GM21737 (cell line): ENCODE results near the gene RSPH6A.

Experiments
- ATAC-seq: cut with Tn5 transposase; IDR thresholded peaks from one replicate; pipeline ENCODE4 v1.9.1; 2021; ENCODE audit warnings: mild to moderate bottlenecking, moderate library complexity; ENCODE audit not compliant: unreplicated experiment

The RSPH6A gene

DNA sequence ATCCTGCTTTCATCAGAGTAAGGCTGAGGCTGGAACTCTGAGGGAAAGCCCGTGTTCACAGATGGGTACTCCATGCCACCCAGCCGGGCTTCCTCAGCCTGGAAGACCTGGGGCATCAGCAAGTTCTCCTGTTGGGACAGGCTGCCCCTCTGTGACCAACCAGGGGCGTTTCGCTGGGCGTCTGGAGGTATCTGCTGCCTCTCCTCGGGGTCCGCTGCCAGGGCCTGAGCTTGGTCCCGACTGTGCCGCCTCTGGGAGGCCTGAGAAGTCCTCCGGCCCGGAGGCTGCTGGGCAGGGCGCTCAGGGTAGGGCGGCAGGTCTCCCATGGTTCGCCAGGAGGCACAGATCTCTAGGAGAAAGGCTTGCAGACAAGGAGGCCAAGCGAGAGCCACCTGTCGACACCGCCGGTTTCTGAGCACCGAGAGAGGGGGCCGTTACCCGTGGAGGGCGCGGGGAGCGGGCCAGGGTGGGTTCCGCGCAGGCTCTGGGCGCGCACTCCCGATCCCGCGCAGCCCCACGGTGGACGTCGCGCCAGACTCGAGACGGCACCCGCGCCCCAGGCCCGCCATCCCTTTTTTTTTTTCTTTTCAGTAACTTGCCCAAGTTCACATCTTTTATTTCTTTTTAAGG, at the start of gene RSPH6A:
Gene RSPH6A (minus strand): TSS at position 458 of the 630 bp plus-strand sequence. CDS start 132 bp downstream, at position 326.
- ATAC-seq: no peak

DNA sequence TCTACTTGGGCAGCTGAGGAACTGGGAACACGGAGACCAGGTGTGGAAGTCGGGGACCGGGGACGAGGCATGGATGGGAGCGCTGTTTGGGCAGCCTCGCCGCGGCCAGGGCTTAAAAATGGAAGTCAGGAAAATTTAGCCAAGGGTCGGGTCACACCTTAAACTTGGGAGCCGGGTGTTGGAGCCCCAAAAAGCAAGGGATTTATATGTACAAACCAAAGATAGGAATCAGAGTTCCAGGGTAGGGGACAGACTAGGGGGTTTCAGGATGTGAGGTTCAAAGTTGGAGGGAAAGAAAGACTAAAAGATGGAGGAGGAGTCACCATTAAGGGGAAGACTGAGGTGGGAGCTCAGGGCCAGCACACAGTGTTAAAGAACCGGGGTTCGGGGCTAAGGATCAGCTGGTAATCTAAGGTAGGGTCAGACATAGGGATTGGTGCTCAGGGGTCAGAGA, 49.5 kb upstream of the RSPH6A start:
- no peak for ATAC-seq

DNA sequence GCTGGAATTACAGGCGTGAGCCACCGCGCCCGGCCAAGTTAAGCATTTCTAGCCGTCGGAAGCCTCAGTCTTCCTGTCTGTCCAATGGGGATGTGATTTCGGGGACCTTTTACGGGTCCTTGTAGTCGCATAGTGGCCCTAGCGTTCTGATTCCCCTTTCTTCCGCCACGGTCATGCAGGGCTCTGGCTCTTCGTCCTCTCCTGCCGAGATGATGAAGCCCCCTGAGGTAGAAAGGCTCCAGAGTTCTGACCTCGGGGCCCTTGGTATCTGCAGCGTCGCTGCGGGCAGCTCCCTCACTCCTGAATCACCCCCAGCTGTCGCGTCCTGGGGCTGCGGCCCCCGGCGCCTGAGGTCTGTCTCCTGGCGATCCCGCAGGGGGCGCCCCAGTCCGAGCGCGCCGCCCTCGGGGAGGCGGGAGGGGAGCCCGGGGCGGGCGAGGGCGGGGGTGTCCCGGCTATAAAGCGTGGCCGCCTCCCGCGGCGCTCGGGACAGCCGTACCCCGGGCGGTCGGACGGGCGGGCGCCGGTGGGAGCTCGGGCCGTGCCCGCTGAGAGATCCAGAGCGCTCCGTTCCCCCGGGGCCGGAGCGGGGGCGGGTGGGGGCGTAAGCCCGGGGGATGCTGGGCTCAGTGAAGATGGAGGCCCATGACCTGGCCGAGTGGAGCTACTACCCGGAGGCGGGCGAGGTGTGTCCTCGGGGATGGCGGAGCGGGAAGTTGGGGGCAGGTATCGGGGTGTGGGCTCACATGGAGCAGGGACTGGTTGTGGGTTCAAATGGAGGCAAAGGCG, 48.9 kb upstream of the RSPH6A start, which contains the start of gene FOXA3:
Gene FOXA3 (plus strand): TSS at position 487 of the 789 bp plus-strand sequence. CDS start 131 bp downstream, at position 618.
- ATAC-seq: peak; percentile 40

DNA sequence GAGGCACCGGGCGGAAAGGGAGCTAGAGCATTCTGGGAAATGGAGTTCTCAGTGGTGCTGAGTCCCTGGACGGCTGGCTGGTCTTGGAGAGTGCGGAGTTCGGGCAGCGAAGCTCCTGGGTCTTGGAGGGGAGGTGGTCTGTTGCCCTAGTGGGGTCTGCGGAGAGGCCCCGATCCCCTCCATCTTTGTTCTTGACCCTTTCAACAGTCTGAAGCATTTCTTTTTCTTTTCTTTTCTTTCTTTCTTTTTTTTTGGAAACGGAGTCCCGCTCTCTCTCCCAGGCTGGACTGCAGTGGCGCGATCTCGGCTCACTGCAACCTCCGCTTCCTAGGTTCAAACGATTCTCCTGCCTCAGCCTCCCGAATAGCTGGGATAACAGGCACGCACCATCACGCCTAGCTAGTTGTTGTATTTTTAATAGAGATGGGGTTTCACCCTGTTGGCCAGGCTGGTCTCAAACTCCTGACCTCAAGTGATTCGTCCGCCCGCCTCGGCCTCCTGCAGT, 48.3 kb upstream of the RSPH6A start:
- no peak for ATAC-seq

DNA sequence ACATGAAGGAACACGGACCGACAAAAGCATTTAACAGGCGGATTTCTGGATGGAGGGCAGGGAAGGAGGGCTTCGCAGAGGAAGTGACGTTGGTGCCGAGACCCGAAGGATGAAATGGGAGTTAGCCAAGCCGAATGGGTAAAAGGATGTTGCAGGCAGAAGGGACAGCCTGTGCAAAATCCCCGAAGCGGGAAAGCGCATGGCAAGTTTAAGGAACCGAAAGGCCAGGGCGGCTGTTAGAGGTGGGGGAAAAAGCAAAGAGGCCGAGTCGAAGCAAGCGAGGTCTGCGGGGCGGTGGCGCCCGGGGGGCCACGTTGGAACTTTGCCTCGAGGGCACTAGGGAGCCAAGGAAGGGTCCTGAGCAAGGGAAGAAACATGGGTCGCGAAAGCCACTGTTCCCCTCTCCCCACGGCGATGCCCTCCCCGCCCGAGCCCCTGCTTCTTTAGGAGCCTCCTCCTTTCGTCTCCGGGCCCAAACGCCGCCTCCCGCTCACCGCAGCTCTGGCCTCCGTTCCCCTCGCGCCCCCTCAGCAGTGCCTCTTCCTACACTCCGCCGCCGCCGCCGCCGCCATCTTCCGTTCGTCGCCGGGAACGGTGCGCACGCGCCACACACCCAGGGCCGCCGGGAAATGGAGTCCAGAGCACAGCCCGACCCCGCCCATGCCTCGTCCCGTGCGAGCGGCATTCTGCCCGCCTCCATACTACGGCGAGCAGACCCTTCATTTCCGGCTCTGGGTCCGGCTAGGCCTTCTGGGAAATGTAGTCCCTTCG, 47.6 kb upstream of the RSPH6A start, which contains the start of gene SYMPK:
Gene SYMPK (minus strand): TSS at position 584 of the 771 bp plus-strand sequence. CDS start 8,652 bp downstream, outside the sequence.
- ATAC-seq: peak; percentile 89

DNA sequence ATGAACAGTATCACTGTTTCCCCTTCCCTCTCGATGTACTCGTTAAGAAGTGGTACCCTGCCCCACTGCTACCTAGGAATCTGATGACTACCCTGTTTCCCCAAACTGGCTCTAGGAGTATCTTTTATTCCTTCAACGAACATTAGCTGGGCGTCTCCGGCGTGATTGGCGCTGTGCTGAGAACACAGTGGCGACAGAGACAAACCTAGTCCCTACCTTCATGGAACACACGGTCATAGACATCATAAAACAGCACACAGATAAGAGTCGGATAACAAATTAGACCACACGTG, 47.1 kb upstream of the RSPH6A start:
- ATAC-seq: no peak

- ATAC-seq: no peak
Measured at GRCh38 chr19:45860359-45861259, 45.5 kb upstream of the RSPH6A start.

GRCh38 chr19:45854167-45854778, 39.2 kb upstream of the RSPH6A start:
- ATAC-seq: no peak

GRCh38 chr19:45852983-45853382, 37.9 kb upstream of the RSPH6A start:
- no peak for ATAC-seq

GRCh38 chr19:45852145-45852750, 37.1 kb upstream of the RSPH6A start:
- no peak for ATAC-seq

DNA sequence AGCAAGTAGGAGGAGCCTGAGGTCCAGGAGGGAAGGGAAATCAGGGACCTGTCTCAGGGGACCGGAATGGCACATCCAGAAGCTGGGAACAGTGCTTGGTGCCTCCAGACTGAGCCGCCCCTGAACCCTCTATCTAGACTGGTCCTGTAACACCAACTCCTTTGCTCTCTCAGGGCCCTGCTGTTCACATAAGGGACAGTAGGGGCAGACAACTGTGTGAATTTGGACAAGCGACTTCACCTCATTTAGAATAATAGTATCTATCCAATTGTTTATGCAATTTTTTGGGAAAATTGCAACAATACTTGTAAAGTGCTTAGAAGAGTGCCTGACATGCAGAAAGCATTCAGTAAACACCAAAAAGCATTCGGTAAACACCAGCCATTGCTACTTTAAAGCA, 33.8 kb upstream of the RSPH6A start:
- ATAC-seq: no peak

DNA sequence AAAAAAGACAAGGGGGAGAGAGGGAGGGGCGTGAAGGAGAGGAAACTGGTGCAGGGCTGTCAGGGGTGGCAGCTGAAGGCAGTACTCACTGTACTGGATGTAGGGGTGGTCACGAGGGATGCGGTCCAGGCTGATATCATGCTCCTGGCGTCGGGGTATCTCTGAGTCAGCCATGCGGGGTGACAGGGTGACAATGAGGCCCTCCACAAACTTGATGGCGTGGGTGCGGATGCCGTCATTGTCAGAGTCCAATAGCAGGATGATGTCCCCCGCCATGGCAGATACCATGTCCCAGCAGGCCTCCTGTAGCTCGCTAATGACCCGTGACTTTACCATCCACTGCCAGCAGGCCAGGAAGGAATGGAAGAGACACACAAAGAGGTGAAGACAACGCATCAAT, 32.6 kb upstream of the RSPH6A start:
- no peak for ATAC-seq

GRCh38 chr19:45842198-45842597, 27.1 kb upstream of the RSPH6A start:
- no peak for ATAC-seq

GRCh38 chr19:45834970-45835369, 19.9 kb upstream of the RSPH6A start:
- ATAC-seq: no peak

DNA sequence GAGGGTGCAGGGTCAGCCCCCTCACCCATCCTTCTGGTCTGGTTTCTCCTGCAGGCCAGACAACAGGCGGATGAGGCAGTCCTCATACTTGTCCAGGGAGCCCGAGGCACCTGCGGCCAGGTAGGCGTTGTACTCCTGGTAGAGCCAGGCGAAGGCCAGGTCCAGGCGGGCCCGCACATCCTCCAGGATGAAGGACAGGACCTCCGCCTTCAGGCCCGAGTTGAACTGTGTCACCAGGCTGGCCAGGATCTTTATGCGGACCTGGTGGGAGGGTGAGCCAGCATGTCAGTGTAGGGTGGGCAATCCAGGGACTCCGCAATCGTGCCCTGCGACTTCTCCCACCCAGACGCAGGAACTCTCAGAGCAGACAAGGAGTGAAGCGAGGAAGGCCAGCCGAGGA, 13.8 kb upstream of the RSPH6A start:
- ATAC-seq: no peak

DNA sequence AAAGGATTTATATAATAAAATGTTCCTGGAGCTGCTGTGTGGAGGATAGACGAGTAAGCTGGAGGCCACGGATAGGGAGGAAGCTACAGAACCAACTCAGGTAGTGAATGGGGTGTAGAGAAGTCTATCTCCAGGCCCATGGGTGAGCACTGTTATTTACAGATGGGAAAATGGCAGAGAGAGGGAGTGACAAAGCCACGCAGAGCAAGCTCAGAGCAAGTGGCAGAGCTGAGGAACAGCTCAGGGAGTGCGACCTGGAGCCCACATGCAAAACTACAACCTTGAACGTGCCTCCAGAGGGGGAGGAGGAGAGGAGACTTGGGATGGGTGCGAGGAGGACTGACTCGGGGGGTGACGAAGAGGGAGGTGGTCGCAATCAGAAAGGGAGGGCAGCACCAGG, 13.4 kb upstream of the RSPH6A start:
- no peak for ATAC-seq

GRCh38 chr19:45827459-45828093, 12.5 kb upstream of the RSPH6A start:
- no peak for ATAC-seq

DNA sequence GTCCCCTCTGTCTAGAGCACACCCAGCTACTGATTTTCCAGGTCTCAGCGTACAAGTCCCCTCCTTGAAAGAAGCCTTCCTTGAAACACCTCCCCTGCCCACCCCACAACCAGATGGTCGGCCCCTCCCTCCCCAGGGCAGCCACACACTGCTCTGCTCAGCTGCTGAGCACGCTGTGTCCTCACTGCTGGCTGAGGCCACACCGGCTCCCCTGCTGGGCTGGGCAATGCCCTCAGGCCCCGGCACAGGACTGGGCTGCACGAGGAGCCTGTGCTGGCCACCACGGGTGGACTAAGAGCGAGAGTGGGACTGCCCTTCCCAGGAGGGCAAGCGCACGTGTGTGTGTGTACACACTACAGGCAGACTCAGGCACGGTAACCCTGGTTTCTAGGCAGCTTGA, 11.8 kb upstream of the RSPH6A start:
- ATAC-seq: no peak
